Measurements from ENCODE around the gene PSMB7.

Gene PSMB7

GRCh38 chr9:124389146-124389939 lies 25.9 kb downstream of the PSMB7 start:
- H3K27ac ChIP-seq: no peak overlapping the region
- TF ChIP-seq CTCF (IDR thresholded peaks at IDR 0.05): no peak
- no peak for TF ChIP-seq ZFX (IDR thresholded peaks at IDR 0.05; ENCODE audit: borderline replicate concordance)

GRCh38 chr9:124388275-124389048 lies 26.8 kb downstream of the PSMB7 start:
- no peak overlapping the region for H3K27ac ChIP-seq

GRCh38 chr9:124386201-124386600 lies 29.0 kb downstream of the PSMB7 start:
- TF ChIP-seq CTCF (IDR thresholded peaks at IDR 0.05) (no peak), ZFX (IDR thresholded peaks at IDR 0.05; ENCODE audit: borderline replicate concordance) (no peak)

More at GRCh38 chr9:124388275-124389048, 26.8 kb downstream of the PSMB7 start:
- TF ChIP-seq ZFX (IDR thresholded peaks at IDR 0.05; ENCODE audit: borderline replicate concordance): no peak

GRCh38 chr9:124385623-124386022 lies 29.6 kb downstream of the PSMB7 start:
- TF ChIP-seq ZFX (IDR thresholded peaks at IDR 0.05; ENCODE audit: borderline replicate concordance): no peak
- TF ChIP-seq CTCF (IDR thresholded peaks at IDR 0.05): no peak
- no peak overlapping the region for H3K27ac ChIP-seq

More at GRCh38 chr9:124386201-124386600, 29.0 kb downstream of the PSMB7 start:
- no peak overlapping the region for H3K27ac ChIP-seq

GRCh38 chr9:124384846-124385245 lies 30.4 kb downstream of the PSMB7 start:
- TF ChIP-seq CTCF (IDR thresholded peaks at IDR 0.05): no peak
- no peak for TF ChIP-seq ZFX (IDR thresholded peaks at IDR 0.05; ENCODE audit: borderline replicate concordance)
- no peak overlapping the region for H3K27ac ChIP-seq

- TF ChIP-seq ZFX (IDR thresholded peaks at IDR 0.05; ENCODE audit: borderline replicate concordance) (no peak), CTCF (IDR thresholded peaks at IDR 0.05) (no peak)
- no peak overlapping the region for H3K27ac ChIP-seq
Measured at GRCh38 chr9:124384210-124384609, 31.0 kb downstream of the PSMB7 start.

GRCh38 chr9:124381170-124381945 lies 33.9 kb downstream of the PSMB7 start:
- TF ChIP-seq ZFX (IDR thresholded peaks at IDR 0.05; ENCODE audit: borderline replicate concordance) (no peak), CTCF (IDR thresholded peaks at IDR 0.05) (no peak)
- no peak overlapping the region for H3K27ac ChIP-seq
